IMR-90 (cell line): ENCODE data around the gene GNA15. TPM values are rescaled to one million over a fixed set of nuclear protein-coding genes. Genes with fewer than 3 reads are reported as not detected.

Experiments used
- ATAC-seq: fragments of 200-7000 bp; cut with Tn5 transposase; 2 replicates; pipeline ENCODE4 v1.9.1; 2020; ENCODE audit warnings: low read depth, mild to moderate bottlenecking, moderate library complexity
- BruUV-seq: library from RNA; stranded (reverse); fragments of 400-500 nt; replicated peaks from 2 replicates; lab custom pipeline; 2021; lab: Mats Ljungman, UMichigan
- CTCF ChIA-PET: fragments of 300-600 bp; formaldehyde crosslinking; extraction: SDS; loops from one replicate; lab custom pipeline; 2021; ENCODE audit warnings: antibody characterized with exemption; lab: Yijun Ruan, JAX
- POLR2A ChIA-PET: fragments of 300-600 bp; sonication (Branson Sonifier 250); formaldehyde crosslinking; loops from one replicate; lab custom pipeline; 2022; ENCODE audit warnings: antibody characterized with exemption; ENCODE audit not compliant: unreplicated experiment; lab: Charles Lee
- DNase-seq: peaks from one replicate; pipeline ENCODE4 v3.0.0; 2013
- H2AFZ ChIP-seq: replicated peaks from 2 replicates; pipeline ENCODE3; 2013; ENCODE audit warnings: low read length, mild to moderate bottlenecking; ENCODE audit not compliant: poor library complexity
- H2AK5ac ChIP-seq: 2 replicates; pipeline ENCODE4 v1.6.1; 2013; ENCODE audit warnings: low read depth, low read length, inconsistent platforms
- H2AK9ac ChIP-seq: replicated peaks from 2 replicates; pipeline ENCODE3; 2013; ENCODE audit warnings: mild to moderate bottlenecking, low read depth, low read length, moderate library complexity; ENCODE audit not compliant: poor library complexity
- H2BK120ac ChIP-seq: 2 replicates; pipeline ENCODE4 v1.6.1; 2013; ENCODE audit warnings: low read depth, low read length, inconsistent platforms
- H2BK15ac ChIP-seq: 3 replicates; pipeline ENCODE4 v1.6.1; 2013; ENCODE audit warnings: low read depth, low read length, inconsistent platforms
- H2BK20ac ChIP-seq: 2 replicates; pipeline ENCODE4 v1.6.1; 2013; ENCODE audit warnings: low read depth, mild to moderate bottlenecking, inconsistent platforms, low read length, moderate library complexity
- H2BK5ac ChIP-seq: 2 replicates; pipeline ENCODE4 v1.6.1; 2013; ENCODE audit warnings: mild to moderate bottlenecking, low read depth, low read length, inconsistent platforms; ENCODE audit not compliant: poor library complexity, severe bottlenecking
- H3K14ac ChIP-seq: replicated peaks from 2 replicates; pipeline ENCODE4 v1.6.1; 2013; ENCODE audit warnings: low read depth, low read length, inconsistent platforms
- H3K18ac ChIP-seq: 2 replicates; pipeline ENCODE4 v1.6.1; 2013; ENCODE audit warnings: low read depth, low read length, control low read depth
- H3K23ac ChIP-seq: 2 replicates; pipeline ENCODE4 v1.6.1; 2013; ENCODE audit warnings: low read depth, low read length, inconsistent platforms
- H3K27ac ChIP-seq: 2 replicates; pipeline ENCODE4 v1.5.1; 2013; ENCODE audit warnings: mild to moderate bottlenecking, control low read depth, low read length; ENCODE audit not compliant: insufficient read depth
- H3K27me3 ChIP-seq: 2 replicates; pipeline ENCODE4 v1.6.1; 2013; ENCODE audit warnings: low read length; ENCODE audit not compliant: control insufficient read depth, insufficient read depth
- H3K36me3 ChIP-seq: 2 replicates; pipeline ENCODE4 v1.6.1; 2013; ENCODE audit warnings: low read length, mixed read lengths; ENCODE audit not compliant: control insufficient read depth, insufficient read depth
- H3K4ac ChIP-seq: 2 replicates; pipeline ENCODE4 v1.6.1; 2013; ENCODE audit warnings: low read depth, low read length, inconsistent platforms
- H3K4me1 ChIP-seq: 2 replicates; pipeline ENCODE4 v1.6.1; 2013; ENCODE audit warnings: low read length, mixed read lengths; ENCODE audit not compliant: control insufficient read depth, insufficient read depth
- H3K4me2 ChIP-seq: 2 replicates; pipeline ENCODE4 v1.6.1; 2013; ENCODE audit warnings: low read depth, mild to moderate bottlenecking, control low read depth, low read length, moderate library complexity
- H3K4me3 ChIP-seq: 2 replicates; pipeline ENCODE4 v1.5.1; 2013; ENCODE audit warnings: low read depth, mild to moderate bottlenecking, control low read depth, low read length, moderate library complexity; ENCODE audit not compliant: insufficient read depth
- H3K56ac ChIP-seq: 2 replicates; pipeline ENCODE4 v1.6.1; 2013; ENCODE audit warnings: low read length, inconsistent platforms; ENCODE audit not compliant: insufficient read depth; ENCODE audit errors: extremely low read depth
- H3K79me1 ChIP-seq, 2 experiments: 2 replicates each; pipeline ENCODE4 v1.6.1; 2013; ENCODE audit warnings: low read length in 2 of 2, inconsistent platforms in 1 of 2, low read depth in 1 of 2
- H3K9ac ChIP-seq: 2 replicates; pipeline ENCODE4 v1.6.1; 2013; ENCODE audit warnings: low read depth, low read length, control low read depth
- H3K9me1 ChIP-seq: 2 replicates; pipeline ENCODE4 v1.6.1; 2013; ENCODE audit warnings: low read length, inconsistent platforms; ENCODE audit not compliant: insufficient read depth
- H3K9me3 ChIP-seq: 2 replicates; pipeline ENCODE4 v1.6.1; 2013; ENCODE audit warnings: low read length; ENCODE audit not compliant: control insufficient read depth, insufficient read depth
- H4K20me1 ChIP-seq: 2 replicates; pipeline ENCODE4 v1.6.1; 2013; ENCODE audit warnings: low read length, inconsistent platforms; ENCODE audit not compliant: insufficient read depth
- H4K5ac ChIP-seq: 2 replicates; pipeline ENCODE4 v1.6.1; 2013; ENCODE audit warnings: mild to moderate bottlenecking, low read depth, low read length, control low read depth
- H4K8ac ChIP-seq, 2 experiments: 2 replicates each; pipeline ENCODE4 v1.6.1; 2013; ENCODE audit warnings: low read depth in 2 of 2, low read length in 2 of 2, control low read depth in 1 of 2, inconsistent platforms in 1 of 2
- H4K91ac ChIP-seq: 2 replicates; pipeline ENCODE4 v1.6.1; 2013; ENCODE audit warnings: low read depth, low read length, inconsistent platforms; ENCODE audit not compliant: insufficient read depth
- NFE2L2 ChIP-seq: fragments of 150-350 bp; IDR thresholded peaks from 2 replicates; pipeline ENCODE4 v1.6.1; 2016; ENCODE audit warnings: low read depth, mild to moderate bottlenecking, low read length
- RAD21 ChIP-seq: IDR thresholded peaks from 2 replicates; pipeline ENCODE4 v1.6.1; 2012; ENCODE audit warnings: low read length, improper control_type of control experiment
- RCOR1 ChIP-seq: IDR thresholded peaks from 2 replicates; pipeline ENCODE4 v1.6.1; 2012; ENCODE audit warnings: mild to moderate bottlenecking, low read length, improper control_type of control experiment; ENCODE audit not compliant: insufficient replicate concordance
- RFX5 ChIP-seq: IDR thresholded peaks from 2 replicates; pipeline ENCODE4 v1.8.0; 2012; ENCODE audit warnings: low read depth, mild to moderate bottlenecking, low read length, moderate library complexity
- SMC3 ChIP-seq: fragments of 150-350 bp; IDR thresholded peaks from 2 replicates; pipeline ENCODE4 v1.6.1; 2016; ENCODE audit warnings: low read depth, mild to moderate bottlenecking, antibody characterized with exemption, low read length, moderate library complexity
- WGBS, 2 experiments: methylation state at CpG; one replicate each; pipeline versions ENCODE4 v1.1.5 to v1.1.7; 2013; ENCODE audit warnings: missing lambda C conversion rate in 2 of 2; ENCODE audit not compliant: insufficient read length in 1 of 2; ENCODE audit errors: extremely low coverage in 2 of 2; 5-methylcytosine and 5-hydroxymethylcytosine counted together
- dilution Hi-C: fragments of 300-500 bp; cut with HindIII; formaldehyde crosslinking; loops from one replicate; pipeline ENCODE4 v1.14.3; 2018; ENCODE audit warnings: low sequenced_read_pairs; ENCODE audit not compliant: unreplicated experiment
- in situ Hi-C: fragments of 300-500 bp; cut with MboI; formaldehyde crosslinking; loops from 3 replicates; pipeline ENCODE4 v1.14.3; 2019; ENCODE audit warnings: low sequenced_read_pairs, inconsistent platforms, mixed read lengths
- intact Hi-C: fragments of 100-400 bp; cut with micrococcal nuclease; formaldehyde crosslinking; loops from 2 replicates; pipeline ENCODE4 v1.10.0; 2022
- polyA plus RNA-seq, 3 experiments: library from polyadenylated mRNA; depleted of rRNA; stranded (reverse); fragments of >200 nt; gene quantifications; 2 replicates each; pipeline ENCODE4 v1.2.3, GENCODE V29; 2012; ENCODE audit warnings: low replicate concordance in 1 of 3
- total RNA-seq: library from RNA; depleted of rRNA; stranded (reverse); fragments of >200 nt; gene quantifications from 2 replicates; pipeline ENCODE4 v1.2.3, GENCODE V29; 2012
- TF ChIP-seq, protein P1 (sequence below): conservative IDR thresholded peaks from 2 replicates; pipeline ENCODE4 v1.5.1; 2012; ENCODE audit warnings: mild to moderate bottlenecking, low read depth, low read length, improper control_type of control experiment

Gene GNA15
- total and polyA plus RNA-seq, 2 of the 4 experiments (the other 2 are of a cell fraction), result 0.18 TPM; not detected in 1

DNA sequence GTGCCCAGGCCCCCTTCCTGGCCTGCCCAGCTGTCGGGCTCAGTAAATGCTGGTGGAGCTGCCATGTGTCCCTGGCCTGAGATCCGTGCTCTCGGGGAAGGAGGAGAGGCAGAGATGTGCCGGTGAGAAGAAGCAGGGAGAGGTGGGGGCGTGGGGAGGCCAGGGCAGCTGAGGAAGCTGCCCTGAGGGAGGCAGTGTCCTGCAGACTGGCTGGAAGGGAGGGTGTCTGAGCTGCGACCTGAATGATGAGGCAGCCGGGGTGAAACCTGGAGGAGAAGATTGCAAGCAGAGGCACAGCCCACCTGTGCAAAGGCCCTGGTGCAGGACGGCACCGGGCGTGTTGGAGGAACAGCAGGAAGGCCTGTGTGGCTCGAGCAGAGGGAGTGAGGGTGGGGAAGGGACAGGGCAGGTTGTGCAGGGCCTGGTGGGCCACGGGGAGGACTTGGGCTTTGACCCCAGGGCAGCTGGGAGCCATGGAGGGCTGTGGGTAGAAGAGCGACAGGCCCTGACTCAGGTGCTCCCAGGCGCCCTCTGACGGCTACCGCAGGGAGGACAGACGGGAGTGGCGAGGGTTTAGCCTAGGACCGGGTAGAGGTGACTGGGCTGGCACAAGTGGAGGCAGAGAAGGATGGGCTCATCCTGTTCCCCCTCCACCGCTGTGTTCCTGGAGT, 74.6 kb downstream of the GNA15 start:
- dilution Hi-C loops, result no loop called here
- Histone ChIP-seq H3K4me3 (no peak overlapping the region), H3K9me3 (no peaks in the 10 kb centered on the region), H2AFZ (peak overlapping the region; percentile 14), H4K5ac (no peak overlapping the region), H3K36me3 (peaks cover 16% of the 10 kb centered on the region), H3K4ac (no peak overlapping the region), H3K14ac (no peak overlapping the region), H4K91ac (no peak overlapping the region), H3K79me1 (no peaks in the 10 kb centered on the region), H2BK5ac (no peak overlapping the region), H2AK9ac (peak overlapping the region; percentile 82), H3K9me1 (no peaks in the 10 kb centered on the region), H3K27ac (no peak overlapping the region), H3K56ac (no peak overlapping the region), H3K4me1 (no peaks in the 10 kb centered on the region), H3K4me2 (no peak overlapping the region), H3K27me3 (no peaks in the 10 kb centered on the region), H2BK15ac (no peak overlapping the region), H2BK20ac (no peak overlapping the region), H2BK120ac (no peak overlapping the region), H4K20me1 (peaks cover 13% of the 10 kb centered on the region), H4K8ac (no peak overlapping the region), H3K23ac (no peak overlapping the region), H3K9ac (no peak overlapping the region), H2AK5ac (no peak overlapping the region), H3K18ac (no peak overlapping the region)
- ChIA-PET POLR2A (no interaction called here), CTCF (no interaction called here)
- TF ChIP-seq SMC3 (peak; percentile 50), NFE2L2 (no peak), RAD21 (peak; percentile 42), RCOR1 (no peak), RFX5 (no peak)
- TF ChIP-seq, protein P1, sequence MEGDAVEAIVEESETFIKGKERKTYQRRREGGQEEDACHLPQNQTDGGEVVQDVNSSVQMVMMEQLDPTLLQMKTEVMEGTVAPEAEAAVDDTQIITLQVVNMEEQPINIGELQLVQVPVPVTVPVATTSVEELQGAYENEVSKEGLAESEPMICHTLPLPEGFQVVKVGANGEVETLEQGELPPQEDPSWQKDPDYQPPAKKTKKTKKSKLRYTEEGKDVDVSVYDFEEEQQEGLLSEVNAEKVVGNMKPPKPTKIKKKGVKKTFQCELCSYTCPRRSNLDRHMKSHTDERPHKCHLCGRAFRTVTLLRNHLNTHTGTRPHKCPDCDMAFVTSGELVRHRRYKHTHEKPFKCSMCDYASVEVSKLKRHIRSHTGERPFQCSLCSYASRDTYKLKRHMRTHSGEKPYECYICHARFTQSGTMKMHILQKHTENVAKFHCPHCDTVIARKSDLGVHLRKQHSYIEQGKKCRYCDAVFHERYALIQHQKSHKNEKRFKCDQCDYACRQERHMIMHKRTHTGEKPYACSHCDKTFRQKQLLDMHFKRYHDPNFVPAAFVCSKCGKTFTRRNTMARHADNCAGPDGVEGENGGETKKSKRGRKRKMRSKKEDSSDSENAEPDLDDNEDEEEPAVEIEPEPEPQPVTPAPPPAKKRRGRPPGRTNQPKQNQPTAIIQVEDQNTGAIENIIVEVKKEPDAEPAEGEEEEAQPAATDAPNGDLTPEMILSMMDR, result peak; percentile 56
- in situ Hi-C loops, result no loop called here
- DNase-seq (no peak), ATAC-seq (peak; percentile 92)
- WGBS, 2 experiments, result 70% methylated on average over 5 of the region's 20 CpGs; no CpG with 5 or more reads in 1 of the 2 experiments
- no TSS peak for BruUV-seq
- intact Hi-C loops, result no loop called here
